ENCODE measurements around the gene ANKRD34C.
"Not testable (repeated sequence)": the region's sequence is repeated elsewhere in the genome, so short reads cannot be mapped to it uniquely, and the experiment has no call there.

The ANKRD34C gene

GRCh38 chr15:79310612-79310984 is 28.1 kb downstream of the ANKRD34C start:
- DNase-seq, result peak in 6 of 42 donors; percentile 14 to 59 (median 36)
- intact Hi-C loops (cut with DNase I), result no loop called here

GRCh38 chr15:79310985-79311900 is 28.7 kb downstream of the ANKRD34C start, which contains the start of gene TMED3:
Gene TMED3 (plus strand): TSS chr15:79311112. CDS start chr15:79311250, 138 bp downstream.
- DNase-seq, result peak in 41 of 42 donors; percentile 46 to 87 (median 73)
- intact Hi-C loops (cut with DNase I), result no loop called here

- DNase-seq, result no peak
- intact Hi-C loops (cut with DNase I), result no loop called here
Measured at GRCh38 chr15:79311901-79312553, 29.5 kb downstream of the ANKRD34C start.

GRCh38 chr15:79314186-79314585 is 31.7 kb downstream of the ANKRD34C start:
- no peak for DNase-seq
- intact Hi-C loops (cut with DNase I), result no loop called here

GRCh38 chr15:79314811-79315210 is 32.3 kb downstream of the ANKRD34C start:
- DNase-seq, result no peak
- intact Hi-C loops (cut with DNase I), result no loop called here

GRCh38 chr15:79315623-79316328 is 33.3 kb downstream of the ANKRD34C start:
- DNase-seq, result peak in 37 of 42 donors; percentile 11 to 71 (median 44)
- intact Hi-C loops (cut with DNase I), result no loop called here

GRCh38 chr15:79316864-79317263 is 34.3 kb downstream of the ANKRD34C start:
- intact Hi-C loops (cut with DNase I), result no loop called here
- no peak for DNase-seq

GRCh38 chr15:79319973-79320372 is 37.5 kb downstream of the ANKRD34C start:
- DNase-seq; intact Hi-C loops (cut with DNase I): not testable (repeated sequence)

- intact Hi-C loops (cut with DNase I), result no loop called here
- DNase-seq, result no peak
Measured at GRCh38 chr15:79321876-79322275, 39.4 kb downstream of the ANKRD34C start.

GRCh38 chr15:79322306-79322705 is 39.8 kb downstream of the ANKRD34C start:
- intact Hi-C loops (cut with DNase I), result no loop called here

GRCh38 chr15:79322945-79323344 is 40.4 kb downstream of the ANKRD34C start:
- intact Hi-C loops (cut with DNase I), result no loop called here
- DNase-seq, result no peak

More at GRCh38 chr15:79322306-79322705, 39.8 kb downstream of the ANKRD34C start:
- DNase-seq, result no peak

- no peak for DNase-seq
- intact Hi-C loops (cut with DNase I), result no loop called here
Measured at GRCh38 chr15:79329171-79329611, 46.7 kb downstream of the ANKRD34C start.
